Naive thymus-derived CD8-positive, alpha-beta T cell (primary cell): Measurements from ENCODE around the gene PRKCE. TPM values are rescaled to one million over a fixed set of nuclear protein-coding genes. Genes with fewer than 3 reads are reported as not detected.

Experiments used
- ATAC-seq, 2 donors: fragments of 150-1000 bp; cut with Tn5 transposase in 1 of 2; sonication (Bioruptor Pico), chemical (Tn5 transposase) in 1 of 2; 1 replicate in 1 of 2; 2 replicates in 1 of 2; pipeline ENCODE4 v1.10.0; 2021; ENCODE audit warnings: mild to moderate bottlenecking in 2 of 2, moderate library complexity in 2 of 2
- POLR2A ChIA-PET: fragments of 350-600 bp; sonication (Branson Sonifier 250); formaldehyde crosslinking; loops from one replicate; lab custom pipeline; 2021; ENCODE audit warnings: antibody characterized with exemption; lab: Charles Lee
- DNase-seq, 10 donors: peaks; one replicate each; pipeline versions ENCODE4 v3.0.0 to v3.0.0-alpha.2; 2020 to 2022
- H3K27ac Mint-ChIP-seq, 10 donors: one replicate each; pipeline ENCODE4 v1.8.0; 2020 to 2022; ENCODE audit warnings: mild to moderate bottlenecking in 10 of 10, mixed read lengths in 10 of 10, moderate library complexity in 4 of 10, inconsistent platforms in 1 of 10
- H3K27me3 Mint-ChIP-seq, 5 donors: one replicate each; pipeline ENCODE4 v1.8.0; 2021 to 2022; ENCODE audit warnings: mixed read lengths in 5 of 5
- H3K36me3 Mint-ChIP-seq, 3 donors: one replicate each; pipeline ENCODE4 v1.8.0; 2020 to 2022; ENCODE audit warnings: mixed read lengths in 3 of 3, mild to moderate bottlenecking in 2 of 3, inconsistent platforms in 1 of 3
- H3K4me1 Mint-ChIP-seq, 4 donors: one replicate each; pipeline ENCODE4 v1.8.0; 2021 to 2022; ENCODE audit warnings: mixed read lengths in 4 of 4
- H3K4me3 Mint-ChIP-seq, 10 donors: one replicate each; pipeline ENCODE4 v1.8.0; 2020 to 2022; ENCODE audit warnings: mild to moderate bottlenecking in 10 of 10, mixed read lengths in 10 of 10, moderate library complexity in 6 of 10, inconsistent platforms in 1 of 10
- H3K9me3 Mint-ChIP-seq, 9 donors: one replicate each; pipeline ENCODE4 v1.8.0; 2020 to 2022; ENCODE audit warnings: mixed read lengths in 9 of 9, mild to moderate bottlenecking in 3 of 9, inconsistent platforms in 1 of 9, moderate library complexity in 1 of 9
- polyA plus RNA-seq, 3 donors: library from polyadenylated mRNA; unstranded; fragments of 300-500 nt; fragmentation: Illumina TruSeq; gene quantifications; one replicate each; pipeline ENCODE4 v1.2.3, GENCODE V29; 2021
- total RNA-seq, 8 experiments: library from RNA in 2 of 8; stranded (reverse) in 2 of 8; gene quantifications; one replicate each; pipeline ENCODE4 v1.2.3 and lab custom pipeline; 2021 to 2026

PRKCE gene
- total and polyA plus RNA-seq, 5 experiments from 2014 or later = 1.6 to 20.2 (median 2.7) TPM

GRCh38 chr2:45954233-45954850, 302.9 kb downstream of the PRKCE start:
- no peak for ATAC-seq
- Mint-ChIP-seq H3K27ac (no peak overlapping the region), H3K4me1 (peaks cover 0 to 9% (median 6%) of the 10 kb centered on the region in 4 donors)

DNA sequence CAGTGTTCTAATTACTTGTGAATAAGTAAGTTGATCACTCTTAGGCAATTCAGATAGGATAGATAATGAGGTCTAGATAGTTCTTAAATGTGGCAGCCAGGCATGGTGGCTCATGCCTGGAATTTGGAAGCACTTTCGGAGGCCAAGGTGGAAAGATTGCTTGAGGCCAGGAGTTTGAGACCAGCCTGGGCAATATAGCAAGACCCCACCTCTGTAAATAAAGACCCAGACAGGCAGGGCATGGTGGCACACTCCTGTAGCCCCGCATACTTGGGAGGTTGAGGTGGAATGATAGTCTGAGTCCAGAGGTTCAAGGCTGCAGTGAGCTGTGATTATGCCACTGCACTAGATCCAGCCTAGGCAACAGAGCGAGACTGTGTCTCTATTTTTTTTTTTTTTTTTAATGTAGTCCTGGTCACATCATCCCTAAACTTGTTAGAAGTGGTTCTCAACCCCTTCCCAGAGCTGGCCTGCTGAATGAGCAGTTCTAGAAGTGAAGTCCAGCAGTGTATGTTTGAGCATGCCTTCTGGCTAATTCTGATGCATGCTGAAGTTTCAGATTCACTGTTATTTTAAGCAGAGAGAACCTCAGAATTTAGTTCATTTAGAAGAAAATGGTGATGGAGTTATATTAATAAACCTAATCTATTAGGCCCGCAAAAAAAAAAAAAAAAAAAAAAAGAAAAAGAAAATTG, 306.2 kb downstream of the PRKCE start:
- DNase-seq = no peak
- H3K27me3 Mint-ChIP-seq = peaks cover 0 to 3% (median 0%) of the 10 kb centered on the region in 5 donors
- no peak for ATAC-seq
- POLR2A ChIA-PET = no interaction called here
- peak overlapping the region in 1 of 10 donors; percentile 29 for H3K27ac Mint-ChIP-seq
- peaks cover 0 to 2% (median 0%) of the 10 kb centered on the region in 3 donors for H3K36me3 Mint-ChIP-seq
- no peaks in the 10 kb centered on the region for H3K4me1 Mint-ChIP-seq
- no peaks in the 10 kb centered on the region for H3K9me3 Mint-ChIP-seq
- no peak overlapping the region for H3K4me3 Mint-ChIP-seq

More at GRCh38 chr2:45954233-45954850, 302.9 kb downstream of the PRKCE start:
- Mint-ChIP-seq H3K36me3 (peaks cover 0 to 2% (median 0%) of the 10 kb centered on the region in 3 donors), H3K27me3 (no peaks in the 10 kb centered on the region), H3K4me3 (no peak overlapping the region), H3K9me3 (no peaks in the 10 kb centered on the region)
- DNase-seq = no peak
- POLR2A ChIA-PET = no interaction called here

GRCh38 chr2:45960057-45960863, 308.8 kb downstream of the PRKCE start:
- Mint-ChIP-seq H3K4me1 (peaks cover 9 to 18% (median 13%) of the 10 kb centered on the region in 4 donors), H3K36me3 (peaks cover 0 to 4% (median 0%) of the 10 kb centered on the region in 3 donors), H3K27me3 (peaks cover 0 to 3% (median 0%) of the 10 kb centered on the region in 5 donors), H3K9me3 (no peaks in the 10 kb centered on the region), H3K27ac (no peak overlapping the region), H3K4me3 (no peak overlapping the region)
- ATAC-seq = no peak
- POLR2A ChIA-PET = no interaction called here
- no peak for DNase-seq

- peaks cover 9 to 24% (median 13%) of the 10 kb centered on the region in 4 donors for H3K4me1 Mint-ChIP-seq
Observed at GRCh38 chr2:45962177-45962921, 310.9 kb downstream of the PRKCE start.

DNA sequence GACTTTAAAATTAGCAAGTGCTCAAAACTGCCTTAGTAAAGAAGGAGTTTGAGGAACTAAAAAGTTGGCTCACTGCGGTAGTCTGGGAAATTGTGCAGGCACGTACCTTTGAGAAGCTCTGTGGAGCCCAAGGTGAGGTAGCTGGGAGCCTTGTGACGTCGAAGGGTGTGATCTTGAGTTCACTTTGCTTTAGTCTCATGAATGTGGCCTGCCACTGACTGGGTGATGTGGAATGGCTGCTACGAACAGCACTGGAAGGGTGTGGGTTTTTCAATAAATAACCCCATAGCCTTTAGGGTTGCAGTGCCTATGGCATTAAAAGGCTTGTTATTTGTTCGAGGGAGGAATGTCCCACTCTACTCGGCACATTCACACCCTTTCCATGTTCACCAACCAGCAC, 312.3 kb downstream of the PRKCE start:
- no peak for ATAC-seq
- POLR2A ChIA-PET = no interaction called here
- Mint-ChIP-seq H3K9me3 (no peaks in the 10 kb centered on the region), H3K4me3 (no peak overlapping the region), H3K4me1 (peaks cover 9 to 24% (median 13%) of the 10 kb centered on the region in 4 donors), H3K27me3 (peaks cover 0 to 3% (median 0%) of the 10 kb centered on the region in 5 donors), H3K27ac (no peak overlapping the region), H3K36me3 (peaks cover 0 to 2% (median 0%) of the 10 kb centered on the region in 3 donors)
- DNase-seq = no peak

More at GRCh38 chr2:45962177-45962921, 310.9 kb downstream of the PRKCE start:
- Mint-ChIP-seq H3K9me3 (no peaks in the 10 kb centered on the region), H3K4me3 (no peak overlapping the region), H3K27ac (no peak overlapping the region), H3K36me3 (peaks cover 0 to 3% (median 0%) of the 10 kb centered on the region in 3 donors), H3K27me3 (peaks cover 0 to 3% (median 0%) of the 10 kb centered on the region in 5 donors)
- DNase-seq (no peak), ATAC-seq (no peak)
- POLR2A ChIA-PET = no interaction called here

DNA sequence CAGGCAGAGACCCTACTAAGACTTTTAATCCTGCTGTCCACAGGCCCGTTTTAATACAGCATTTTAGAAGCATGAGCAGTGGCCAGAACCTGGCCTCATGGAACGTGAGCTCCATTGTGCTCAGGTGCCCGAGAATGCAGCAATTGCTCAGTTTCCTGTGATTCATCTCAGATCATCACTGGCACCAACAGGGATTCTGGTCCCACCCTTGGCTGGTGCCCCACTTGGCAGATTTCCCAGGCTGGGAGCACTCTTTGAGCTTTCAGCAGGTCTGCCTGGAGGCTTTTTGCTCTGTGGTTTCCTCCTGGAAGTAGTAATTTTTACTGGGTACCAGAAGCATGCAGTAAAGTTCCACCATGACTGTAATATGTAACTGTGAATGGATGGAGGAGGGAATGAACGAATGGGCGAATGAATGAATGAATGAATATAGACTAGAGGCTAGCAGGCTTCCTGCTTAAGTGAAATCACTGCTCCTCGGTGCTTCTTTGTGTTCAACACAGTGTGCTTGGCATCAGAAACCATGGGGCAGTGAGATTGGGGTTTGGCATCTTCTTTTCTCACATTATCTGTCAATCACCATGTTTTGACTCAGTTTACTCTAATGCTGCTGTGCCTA, 312.9 kb downstream of the PRKCE start:
- POLR2A ChIA-PET = no interaction called here
- Mint-ChIP-seq H3K36me3 (peaks cover 0 to 2% (median 0%) of the 10 kb centered on the region in 3 donors), H3K27ac (peak overlapping the region in 2 of 10 donors; percentile 19 to 22), H3K27me3 (peaks cover 0 to 3% (median 0%) of the 10 kb centered on the region in 5 donors), H3K4me3 (peak overlapping the region in 2 of 10 donors; percentile 3 to 16), H3K9me3 (no peaks in the 10 kb centered on the region), H3K4me1 (peaks cover 9 to 24% (median 13%) of the 10 kb centered on the region in 4 donors)
- no peak for ATAC-seq
- DNase-seq = no peak

- H3K4me1 Mint-ChIP-seq = peaks cover 9 to 24% (median 13%) of the 10 kb centered on the region in 4 donors
- ATAC-seq (no peak), DNase-seq (no peak)
- H3K36me3 Mint-ChIP-seq = peaks cover 0 to 2% (median 0%) of the 10 kb centered on the region in 3 donors
- POLR2A ChIA-PET = no interaction called here
- peaks cover 0 to 3% (median 0%) of the 10 kb centered on the region in 5 donors for H3K27me3 Mint-ChIP-seq
- peak overlapping the region in 1 of 10 donors; percentile 3 for H3K4me3 Mint-ChIP-seq
- H3K27ac Mint-ChIP-seq = peak overlapping the region in 2 of 10 donors; percentile 19 to 22
- H3K9me3 Mint-ChIP-seq = no peaks in the 10 kb centered on the region
Observed at GRCh38 chr2:45964906-45965305, 313.4 kb downstream of the PRKCE start.

GRCh38 chr2:45965871-45966498, 314.5 kb downstream of the PRKCE start:
- no peaks in the 10 kb centered on the region for H3K27me3 Mint-ChIP-seq
- H3K36me3 Mint-ChIP-seq = peaks cover 0 to 2% (median 0%) of the 10 kb centered on the region in 3 donors
- POLR2A ChIA-PET = no interaction called here
- ATAC-seq (no peak), DNase-seq (no peak)
- no peak overlapping the region for H3K4me3 Mint-ChIP-seq
- H3K27ac Mint-ChIP-seq = peak overlapping the region in 1 of 10 donors; percentile 56
- peaks cover 9 to 24% (median 13%) of the 10 kb centered on the region in 4 donors for H3K4me1 Mint-ChIP-seq
- no peaks in the 10 kb centered on the region for H3K9me3 Mint-ChIP-seq

DNA sequence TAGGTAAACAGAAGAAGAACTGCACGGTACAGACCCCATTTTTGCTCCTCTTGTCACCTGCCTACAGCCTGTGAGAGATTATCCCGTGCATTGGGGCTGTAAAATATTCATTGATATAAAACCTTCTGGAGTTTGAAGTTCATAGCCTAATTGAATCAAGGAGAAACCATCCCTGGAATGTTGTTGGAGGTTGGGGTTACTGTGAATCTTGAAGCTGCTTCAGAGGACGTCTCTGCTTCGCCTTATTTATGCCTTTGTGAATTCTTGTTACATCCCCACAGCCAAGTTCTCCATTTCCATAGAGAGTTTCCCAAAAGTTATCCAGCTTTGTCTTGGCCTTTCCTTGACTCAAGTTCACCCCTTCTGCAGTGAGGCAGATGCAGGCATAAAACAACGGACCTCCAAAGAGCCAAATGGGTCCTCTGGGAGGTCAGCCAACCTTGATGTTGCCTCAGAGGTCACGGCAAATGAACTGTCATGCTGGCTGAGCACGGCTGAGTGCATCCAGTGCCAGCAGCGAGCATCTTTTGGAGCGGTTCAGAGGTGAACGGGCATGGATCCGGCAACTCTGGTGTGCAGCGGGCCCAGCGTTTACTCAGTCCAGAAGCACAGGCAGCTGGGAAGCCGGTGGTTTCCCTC, 317.6 kb downstream of the PRKCE start:
- H3K36me3 Mint-ChIP-seq = no peaks in the 10 kb centered on the region
- no peak for DNase-seq
- no peak overlapping the region for H3K27ac Mint-ChIP-seq
- no peak for ATAC-seq
- no peak overlapping the region for H3K4me3 Mint-ChIP-seq
- POLR2A ChIA-PET = no interaction called here
- H3K27me3 Mint-ChIP-seq = no peaks in the 10 kb centered on the region
- H3K4me1 Mint-ChIP-seq = peaks cover 7 to 21% (median 12%) of the 10 kb centered on the region in 4 donors
- no peaks in the 10 kb centered on the region for H3K9me3 Mint-ChIP-seq

GRCh38 chr2:45973426-45973825, 322.0 kb downstream of the PRKCE start:
- peaks cover 0 to 3% (median under 1%) of the 10 kb centered on the region in 4 donors for H3K4me1 Mint-ChIP-seq
- no peaks in the 10 kb centered on the region for H3K27me3 Mint-ChIP-seq
- POLR2A ChIA-PET = no interaction called here
- H3K9me3 Mint-ChIP-seq = no peaks in the 10 kb centered on the region
- H3K36me3 Mint-ChIP-seq = peaks cover 0 to 2% (median 0%) of the 10 kb centered on the region in 3 donors
- no peak for DNase-seq
- no peak for ATAC-seq
- H3K4me3 Mint-ChIP-seq = no peak overlapping the region
- H3K27ac Mint-ChIP-seq = no peak overlapping the region

- H3K4me1 Mint-ChIP-seq = peaks cover 0 to 7% (median 2%) of the 10 kb centered on the region in 4 donors
- H3K27ac Mint-ChIP-seq = peak overlapping the region in 1 of 10 donors; percentile 13
- no peak overlapping the region for H3K4me3 Mint-ChIP-seq
- no peak for DNase-seq
- peaks cover 0 to 2% (median 0%) of the 10 kb centered on the region in 3 donors for H3K36me3 Mint-ChIP-seq
- POLR2A ChIA-PET = no interaction called here
- H3K9me3 Mint-ChIP-seq = no peaks in the 10 kb centered on the region
- H3K27me3 Mint-ChIP-seq = no peaks in the 10 kb centered on the region
- ATAC-seq = no peak
Observed at GRCh38 chr2:45974056-45974455, 322.6 kb downstream of the PRKCE start.
